HCT116 (cell line): ENCODE results near the gene BPIFB1. TPM values are rescaled to one million over a fixed set of nuclear protein-coding genes. Genes with fewer than 3 reads are reported as not detected.

Experiments used
- ATAC-seq: fragments of 200-7000 bp; cut with Tn5 transposase; 2 replicates; pipeline ENCODE4 v1.9.1; 2020; ENCODE audit warnings: mild to moderate bottlenecking, moderate library complexity
- BruUV-seq: library from RNA; stranded (reverse); fragments of 400-500 nt; replicated peaks from 2 replicates; lab custom pipeline; 2021; lab: Mats Ljungman, UMichigan
- CTCF ChIA-PET: fragments of 300-600 bp; sonication (Branson Sonifier 250); formaldehyde crosslinking; loops from one replicate; lab custom pipeline; 2021; ENCODE audit warnings: antibody characterized with exemption; lab: Charles Lee
- POLR2A ChIA-PET: fragments of 300-600, 350-600 bp; sonication (Branson Sonifier 250); formaldehyde crosslinking; loops from one replicate; lab custom pipeline; 2021; ENCODE audit warnings: antibody characterized with exemption; lab: Charles Lee
- RAD21 ChIA-PET, 2 experiments: fragments of 300-600 bp; sonication (Branson Sonifier 250); formaldehyde crosslinking; loops; one replicate each; lab custom pipeline; 2023; ENCODE audit warnings: low total read pairs in 2 of 2; ENCODE audit not compliant: uncharacterized antibody in 2 of 2, unreplicated experiment in 2 of 2, low non-redundant PET in 1 of 2; lab: Charles Lee
- DNase-seq: peaks from one replicate; pipeline ENCODE4 v3.0.0-alpha.2; 2010; ENCODE audit warnings: low read depth, low spot score
- H2AFZ ChIP-seq: fragments of 200-600 bp; shearing (Covaris generic), sonication (generic); 2 replicates; pipeline ENCODE4 v1.6.1; 2017; ENCODE audit warnings: low read depth, mixed run types, mixed read lengths, antibody characterized with exemption, low read length; ENCODE audit not compliant: poor library complexity, severe bottlenecking
- H3K27ac ChIP-seq: 2 replicates; pipeline ENCODE4 v1.5.1; 2012; ENCODE audit warnings: low read depth, low read length
- H3K27me3 ChIP-seq: fragments of 200-600 bp; sonication (generic); 2 replicates; pipeline ENCODE4 v1.6.1; 2016; ENCODE audit warnings: mixed run types, low read length, mixed read lengths; ENCODE audit not compliant: insufficient read depth
- H3K36me3 ChIP-seq, 2 experiments: fragments of 200-500 bp in 1 of 2; fragments of 200-600 bp in 1 of 2; sonication (Bioruptor generic) in 1 of 2; sonication (generic) in 1 of 2; 2 replicates each; pipeline versions ENCODE4 v1.5.1 to v1.6.1; 2014 to 2016; ENCODE audit warnings: low read length in 2 of 2, inconsistent platforms in 1 of 2, mixed read lengths in 1 of 2, mixed run types in 1 of 2; ENCODE audit not compliant: insufficient read depth in 2 of 2, control insufficient read depth in 1 of 2
- H3K4me1 ChIP-seq, 2 experiments: fragments of 200-600 bp in 1 of 2; sonication (generic) in 1 of 2; 2 replicates each; pipeline versions ENCODE4 v1.5.1 to v1.6.1; 2012 to 2017; ENCODE audit warnings: low read length in 2 of 2, inconsistent platforms in 1 of 2, mild to moderate bottlenecking in 1 of 2, mixed read lengths in 1 of 2, mixed run types in 1 of 2, moderate library complexity in 1 of 2; ENCODE audit not compliant: insufficient read depth in 2 of 2, control insufficient read depth in 1 of 2
- H3K4me2 ChIP-seq: fragments of 200-600 bp; sonication (generic); 2 replicates; pipeline ENCODE4 v1.6.1; 2017; ENCODE audit warnings: mixed run types, low read length, mixed read lengths
- H3K4me3 ChIP-seq, 2 experiments: fragments of 200-600 bp in 1 of 2; sonication (generic) in 1 of 2; replicated peaks in 1 of 2; 2 replicates each; pipeline ENCODE4 v1.5.1; 2011 to 2016; ENCODE audit warnings: low read length in 2 of 2, control low read depth in 1 of 2, low read depth in 1 of 2, mild to moderate bottlenecking in 1 of 2, mixed read lengths in 1 of 2, mixed run types in 1 of 2
- H3K79me2 ChIP-seq: fragments of 200-600 bp; sonication (generic); 2 replicates; pipeline ENCODE4 v1.6.1; 2017; ENCODE audit warnings: mild to moderate bottlenecking, mixed run types, low read length, moderate library complexity, mixed read lengths; ENCODE audit not compliant: insufficient read depth
- H3K9ac ChIP-seq: fragments of 200-600 bp; sonication (generic); 2 replicates; pipeline ENCODE4 v1.6.1; 2016; ENCODE audit warnings: low read length, mixed read lengths
- H3K9me2 ChIP-seq: fragments of 200-600 bp; sonication (generic), shearing (Covaris generic); 2 replicates; pipeline ENCODE4 v1.6.1; 2017; ENCODE audit warnings: mixed run types, mild to moderate bottlenecking, moderate library complexity; ENCODE audit not compliant: insufficient read depth
- H3K9me3 ChIP-seq, 2 experiments: fragments of 200-500 bp in 1 of 2; fragments of 200-600 bp in 1 of 2; sonication (Bioruptor generic) in 1 of 2; sonication (generic) in 1 of 2; 2 replicates each; pipeline ENCODE4 v1.6.1; 2014 to 2017; ENCODE audit warnings: low read length in 2 of 2, mixed read lengths in 2 of 2, inconsistent platforms in 1 of 2, low read depth in 1 of 2, mild to moderate bottlenecking in 1 of 2, mixed run types in 1 of 2, moderate library complexity in 1 of 2; ENCODE audit not compliant: control insufficient read depth in 1 of 2, insufficient read depth in 1 of 2
- H4K20me1 ChIP-seq: fragments of 200-600 bp; sonication (generic), shearing (Covaris generic); 2 replicates; pipeline ENCODE4 v1.6.1; 2017; ENCODE audit warnings: mixed run types, mild to moderate bottlenecking, moderate library complexity; ENCODE audit not compliant: insufficient read depth
- ATF3 ChIP-seq: IDR thresholded peaks from 2 replicates; pipeline ENCODE4 v1.6.1; 2012
- CEBPB ChIP-seq: IDR thresholded peaks from 2 replicates; pipeline ENCODE4 v1.6.1; 2012; ENCODE audit warnings: low read depth
- CTCF ChIP-seq, 3 experiments: fragments of 200-600 bp in 1 of 3; sonication (generic) in 1 of 3; IDR thresholded peaks in 2 of 3; conservative IDR thresholded peaks in 1 of 3; 2 replicates each; pipeline ENCODE4 v1.5.1; 2012 to 2017; ENCODE audit warnings: low read depth in 2 of 3, low read length in 2 of 3, antibody characterized with exemption in 1 of 3, borderline replicate concordance in 1 of 3, control low read depth in 1 of 3, mild to moderate bottlenecking in 1 of 3, mixed read lengths in 1 of 3, mixed run types in 1 of 3, moderate library complexity in 1 of 3; ENCODE audit not compliant: insufficient read depth in 1 of 3
- EZH2phosphoT487 ChIP-seq: fragments of 200-600 bp; IDR thresholded peaks from 2 replicates; pipeline ENCODE4 v1.6.1; 2018; ENCODE audit warnings: antibody characterized with exemption, borderline replicate concordance
- FOSL1 ChIP-seq: IDR thresholded peaks from 2 replicates; pipeline ENCODE4 v1.6.1; 2012; ENCODE audit warnings: low read depth
- POLR2A ChIP-seq: IDR thresholded peaks from 2 replicates; pipeline ENCODE4 v1.7.0; 2011; ENCODE audit warnings: borderline replicate concordance; ENCODE audit not compliant: insufficient read depth, insufficient read length; ENCODE audit errors: extremely low read depth
- SP1 ChIP-seq: IDR thresholded peaks from 2 replicates; pipeline ENCODE4 v1.6.1; 2012; ENCODE audit warnings: low read depth
- SRF ChIP-seq: IDR thresholded peaks from 2 replicates; pipeline ENCODE4 v1.6.1; 2012; ENCODE audit warnings: low read depth
- intact Hi-C: fragments of 100-400 bp; cut with micrococcal nuclease; formaldehyde crosslinking; loops from 2 replicates; pipeline ENCODE4 v1.10.0; 2022
- total RNA-seq: library from RNA; stranded (reverse); gene quantifications from one replicate; pipeline ENCODE4 v1.2.1, GENCODE V29; 2021; ENCODE audit not compliant: unreplicated experiment

Gene BPIFB1
- total RNA-seq, 1 experiment from 2014 or later: 0.17 TPM

GRCh38 chr20:33311011-33311410 is 28.0 kb downstream of the BPIFB1 start:
- no peaks in the 10 kb centered on the region for H3K9me2 ChIP-seq
- H2AFZ ChIP-seq: no peak overlapping the region
- ChIA-PET POLR2A (no interaction called here), RAD21 (no interaction called here), CTCF (no interaction called here)
- H3K9me3 ChIP-seq: no peaks in the 10 kb centered on the region
- H4K20me1 ChIP-seq: no peaks in the 10 kb centered on the region
- H3K4me3 ChIP-seq: no peak overlapping the region
- no peaks in the 10 kb centered on the region for H3K79me2 ChIP-seq
- peaks cover 0 to 7% of the 10 kb centered on the region in 2 experiments; a peak in 3 of 4 replicates for H3K4me1 ChIP-seq
- H3K36me3 ChIP-seq: no peaks in the 10 kb centered on the region
- H3K27me3 ChIP-seq: no peaks in the 10 kb centered on the region
- H3K4me2 ChIP-seq: no peak overlapping the region
- intact Hi-C loops: no loop called here
- H3K9ac ChIP-seq: no peak overlapping the region
- no peak for DNase-seq
- no peak overlapping the region for H3K27ac ChIP-seq
- no TSS peak for BruUV-seq
- TF ChIP-seq POLR2A (no peak), FOSL1 (no peak), CEBPB (no peak), ATF3 (no peak), SP1 (no peak), SRF (no peak), EZH2phosphoT487 (no peak)
- no peak for ATAC-seq

DNA sequence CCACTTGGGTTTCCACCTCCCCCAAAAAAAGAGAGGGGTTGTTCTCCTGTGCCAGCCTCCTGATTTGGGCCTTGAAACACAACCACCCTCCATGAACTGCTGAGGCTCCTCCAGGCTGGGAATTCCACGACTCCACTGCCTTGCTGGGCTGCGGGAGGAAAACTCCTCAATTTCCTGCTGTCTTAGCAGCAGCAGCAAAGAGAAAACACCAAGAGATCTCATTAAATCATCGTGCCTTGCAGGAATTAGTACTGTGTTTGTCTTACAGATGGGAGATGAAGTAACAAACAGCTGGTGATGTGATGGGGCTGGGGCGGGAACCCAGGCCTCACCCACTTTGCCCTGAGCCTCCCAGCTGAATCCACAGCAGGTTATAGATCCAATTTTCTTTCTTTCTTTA is 29.0 kb downstream of the BPIFB1 start:
- Histone ChIP-seq H3K9me2 (no peaks in the 10 kb centered on the region), H3K4me3 (no peak overlapping the region), H3K4me2 (no peak overlapping the region), H3K79me2 (no peaks in the 10 kb centered on the region), H3K9ac (no peak overlapping the region), H3K27ac (no peak overlapping the region), H3K9me3 (no peaks in the 10 kb centered on the region), H3K36me3 (no peaks in the 10 kb centered on the region), H3K27me3 (no peaks in the 10 kb centered on the region), H3K4me1 (peaks cover 0 to under 1% of the 10 kb centered on the region in 2 experiments; a peak in 1 of 4 replicates), H2AFZ (no peak overlapping the region), H4K20me1 (no peaks in the 10 kb centered on the region)
- no peak for DNase-seq
- BruUV-seq: no TSS peak
- TF ChIP-seq CTCF (IDR thresholded peaks at IDR 0.05 in 2 of 3, conservative IDR thresholded peaks at IDR 0.05 in 1 of 3; ENCODE audit: borderline replicate concordance in 1 of 3, insufficient read depth in 1 of 3, low read depth in 2 of 3, low read length in 2 of 3): no peak
- TF ChIP-seq POLR2A: no peak
- TF ChIP-seq SP1: no peak
- ChIA-PET CTCF (no interaction called here), POLR2A (no interaction called here), RAD21 (no interaction called here)
- no peak for ATAC-seq
- intact Hi-C loops: no loop called here
